WI38 (cell line): ENCODE data around the gene CLEC4F.

Source experiments
- H3K4me3 ChIP-seq: 2 replicates; pipeline ENCODE4 v1.5.1; 2011; ENCODE audit warnings: low read depth, mild to moderate bottlenecking, control low read depth, low read length
- TF ChIP-seq, protein P1 (sequence below): IDR thresholded peaks from 2 replicates; pipeline ENCODE4 v1.5.1; 2012; ENCODE audit warnings: low read depth, mild to moderate bottlenecking, control low read depth, low read length

Gene CLEC4F

DNA sequence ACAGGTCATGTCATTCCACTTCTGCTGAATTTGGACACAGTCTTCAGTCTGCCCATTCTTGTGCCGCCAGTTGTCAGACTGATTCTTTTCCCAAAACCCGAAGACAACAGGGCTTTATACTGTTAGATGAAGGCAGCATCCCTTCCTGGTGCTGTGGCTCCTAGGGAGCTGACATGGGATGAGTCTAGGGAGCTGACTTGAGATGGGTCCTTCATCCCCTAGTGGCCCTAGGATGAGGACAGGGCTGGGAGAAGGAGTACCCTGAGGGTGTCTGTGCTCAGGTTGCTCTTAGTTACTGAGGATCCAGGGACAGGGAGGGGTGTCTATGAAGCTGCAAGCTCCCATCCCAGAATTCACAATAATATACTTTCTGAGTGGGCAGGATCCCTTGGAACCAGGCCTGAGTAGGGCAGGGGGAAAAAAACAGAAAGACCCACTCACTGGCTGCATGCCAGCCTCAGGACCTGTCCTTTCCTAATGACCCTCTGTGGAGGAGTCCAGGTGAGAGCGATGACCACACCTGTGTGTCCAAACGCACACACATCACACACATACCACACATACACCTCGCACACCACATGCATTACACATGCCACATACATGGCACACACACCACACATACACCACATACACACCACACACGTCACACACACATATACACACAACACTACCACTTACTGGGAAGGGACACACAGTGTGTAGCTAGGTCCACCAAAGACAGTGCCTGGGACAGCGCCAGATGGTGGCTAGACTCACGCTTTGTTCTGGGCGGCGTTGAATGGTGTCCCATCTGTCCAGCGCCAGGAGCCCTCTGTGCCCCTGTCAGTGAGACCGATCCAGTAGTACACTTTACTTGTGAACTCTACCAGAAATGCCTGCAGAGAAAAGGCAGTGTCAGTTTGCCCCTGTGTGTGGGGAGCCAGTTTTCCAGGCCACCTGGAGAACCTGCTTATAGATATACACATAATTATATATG lies 11.1 kb downstream of the CLEC4F start:
- TF ChIP-seq, protein P1, sequence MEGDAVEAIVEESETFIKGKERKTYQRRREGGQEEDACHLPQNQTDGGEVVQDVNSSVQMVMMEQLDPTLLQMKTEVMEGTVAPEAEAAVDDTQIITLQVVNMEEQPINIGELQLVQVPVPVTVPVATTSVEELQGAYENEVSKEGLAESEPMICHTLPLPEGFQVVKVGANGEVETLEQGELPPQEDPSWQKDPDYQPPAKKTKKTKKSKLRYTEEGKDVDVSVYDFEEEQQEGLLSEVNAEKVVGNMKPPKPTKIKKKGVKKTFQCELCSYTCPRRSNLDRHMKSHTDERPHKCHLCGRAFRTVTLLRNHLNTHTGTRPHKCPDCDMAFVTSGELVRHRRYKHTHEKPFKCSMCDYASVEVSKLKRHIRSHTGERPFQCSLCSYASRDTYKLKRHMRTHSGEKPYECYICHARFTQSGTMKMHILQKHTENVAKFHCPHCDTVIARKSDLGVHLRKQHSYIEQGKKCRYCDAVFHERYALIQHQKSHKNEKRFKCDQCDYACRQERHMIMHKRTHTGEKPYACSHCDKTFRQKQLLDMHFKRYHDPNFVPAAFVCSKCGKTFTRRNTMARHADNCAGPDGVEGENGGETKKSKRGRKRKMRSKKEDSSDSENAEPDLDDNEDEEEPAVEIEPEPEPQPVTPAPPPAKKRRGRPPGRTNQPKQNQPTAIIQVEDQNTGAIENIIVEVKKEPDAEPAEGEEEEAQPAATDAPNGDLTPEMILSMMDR = no peak
- no peak overlapping the region for H3K4me3 ChIP-seq

DNA sequence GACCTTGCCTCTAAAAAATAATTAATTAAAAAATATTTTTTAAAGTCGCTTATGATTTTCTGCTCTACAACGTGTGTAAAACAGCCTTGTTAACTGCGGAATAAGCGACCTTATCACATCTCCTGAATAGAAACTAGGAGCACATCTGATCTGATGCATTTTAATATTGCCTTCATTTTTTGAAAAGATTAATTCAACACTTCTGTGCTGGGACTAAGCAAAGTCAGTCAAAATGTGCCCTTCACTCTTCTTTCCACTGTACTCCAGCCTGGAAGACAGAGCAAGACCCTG lies 12.6 kb downstream of the CLEC4F start:
- TF ChIP-seq, protein P1 = no peak
- no peak overlapping the region for H3K4me3 ChIP-seq

DNA sequence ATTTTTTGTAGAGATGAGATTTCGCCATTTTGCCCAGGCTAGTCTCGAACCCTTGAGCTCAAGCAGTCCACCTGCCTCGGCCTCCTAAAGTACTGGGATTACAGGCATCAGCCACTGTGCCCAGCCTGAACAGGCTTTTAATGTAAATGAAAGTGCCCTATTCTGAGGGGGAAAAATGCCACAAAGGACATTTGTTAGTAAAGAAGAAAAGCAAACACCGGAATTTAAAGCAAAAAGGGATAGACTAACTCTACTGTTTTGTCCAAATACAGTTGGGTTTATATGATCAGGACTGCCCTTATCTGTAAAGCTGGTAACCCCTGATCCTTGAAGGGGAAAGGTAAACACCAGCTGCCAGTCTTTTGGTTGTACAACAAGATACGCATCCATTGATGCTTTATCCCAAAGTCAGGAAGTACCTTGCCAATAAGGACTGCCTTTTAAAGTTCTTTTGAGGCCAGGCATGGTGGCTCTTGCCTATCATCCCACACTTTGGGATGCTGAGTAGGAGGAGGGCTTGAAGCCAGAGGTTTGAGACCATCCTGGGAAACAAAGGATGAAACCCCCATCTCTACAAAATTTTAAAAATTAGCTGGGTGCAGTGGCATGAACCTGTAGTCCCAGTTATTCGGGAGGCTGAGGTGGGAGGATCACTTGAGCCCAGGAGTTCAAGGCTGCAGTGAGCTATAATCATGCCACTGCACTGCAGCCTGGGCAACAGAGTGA lies 13.1 kb downstream of the CLEC4F start:
- H3K4me3 ChIP-seq = no peak overlapping the region
- TF ChIP-seq, protein P1 = no peak

DNA sequence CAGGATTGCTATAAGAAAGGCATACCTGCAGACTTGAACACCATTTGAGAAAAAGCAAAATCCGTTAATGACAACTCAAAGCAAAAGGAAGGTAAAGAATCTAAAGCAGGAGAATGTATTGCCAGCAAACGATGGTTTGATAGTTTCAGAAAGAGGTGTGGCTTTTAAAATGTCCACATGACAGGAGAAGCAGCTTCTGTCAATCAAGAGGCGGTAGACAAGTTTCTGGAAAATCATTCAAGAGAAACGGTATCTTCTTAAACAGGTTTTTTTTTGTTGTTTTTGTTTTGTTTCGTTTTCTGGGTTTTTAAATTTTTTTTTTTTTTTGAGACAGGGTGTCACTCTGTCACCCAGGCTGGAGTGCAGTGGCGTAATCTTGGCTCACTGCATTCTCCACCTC lies 13.8 kb downstream of the CLEC4F start:
- TF ChIP-seq, protein P1 = no peak
- no peak overlapping the region for H3K4me3 ChIP-seq

DNA sequence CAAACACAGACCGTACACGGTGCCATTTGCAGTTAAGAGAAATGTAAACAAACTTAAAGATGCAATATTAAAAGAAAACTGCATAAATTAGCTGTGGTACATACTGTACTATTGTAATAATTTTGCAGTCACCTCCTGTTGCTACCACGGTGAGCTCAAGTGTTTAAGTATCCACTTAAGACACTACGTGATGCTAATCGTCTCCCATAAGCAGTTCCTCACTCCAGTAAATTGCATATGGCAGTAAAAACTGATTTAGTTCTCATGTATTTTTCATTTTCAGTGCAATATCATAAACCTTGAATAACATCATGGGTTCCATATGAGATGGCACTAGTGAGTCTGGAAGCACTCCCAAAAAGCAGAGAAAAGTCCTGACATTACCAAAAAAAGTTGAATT lies 14.4 kb downstream of the CLEC4F start:
- TF ChIP-seq, protein P1 = no peak

DNA sequence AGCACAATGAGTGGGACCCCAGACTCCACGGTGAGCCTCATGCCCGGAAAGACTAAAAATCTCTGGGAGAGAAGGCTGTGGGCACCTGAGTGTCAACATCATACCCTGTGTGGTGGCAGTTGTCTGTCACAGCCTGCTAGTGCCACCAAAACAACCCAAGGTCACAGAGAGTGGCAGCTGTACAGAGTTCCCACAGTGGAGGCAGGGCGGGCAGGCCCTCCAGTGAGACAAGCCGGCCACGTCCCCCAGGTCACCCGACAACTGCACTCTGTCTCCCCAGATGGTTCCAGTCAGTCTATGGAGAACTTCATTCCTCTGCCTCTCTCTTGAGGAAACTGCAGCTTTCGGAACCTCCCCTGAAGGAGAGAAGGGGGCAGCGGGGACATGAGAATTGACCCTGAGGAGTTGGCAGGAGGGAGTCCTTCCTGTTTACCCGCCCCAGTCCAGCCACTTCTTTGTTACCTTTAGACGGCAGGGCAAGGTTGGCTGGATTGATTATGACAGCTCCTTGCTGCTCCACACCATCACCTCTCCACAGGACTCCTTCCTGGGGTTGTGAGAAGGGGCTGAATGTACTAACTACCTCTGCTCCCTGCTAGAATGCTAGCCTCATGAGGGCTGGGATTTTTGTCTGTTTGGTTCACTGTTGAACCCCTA lies 18.7 kb downstream of the CLEC4F start:
- H3K4me3 ChIP-seq = no peak overlapping the region
- TF ChIP-seq, protein P1 = no peak

More for the DNA sequence above, 14.4 kb downstream of the CLEC4F start:
- no peak overlapping the region for H3K4me3 ChIP-seq
